ENCODE results near the gene GALNS.
A peak's percentile ranks its signal among the peaks of the same experiment; 100 is the strongest.
"Not testable (repeated sequence)": the region's sequence is repeated elsewhere in the genome, so short reads cannot be mapped to it uniquely, and the experiment has no call there.

GALNS gene

DNA sequence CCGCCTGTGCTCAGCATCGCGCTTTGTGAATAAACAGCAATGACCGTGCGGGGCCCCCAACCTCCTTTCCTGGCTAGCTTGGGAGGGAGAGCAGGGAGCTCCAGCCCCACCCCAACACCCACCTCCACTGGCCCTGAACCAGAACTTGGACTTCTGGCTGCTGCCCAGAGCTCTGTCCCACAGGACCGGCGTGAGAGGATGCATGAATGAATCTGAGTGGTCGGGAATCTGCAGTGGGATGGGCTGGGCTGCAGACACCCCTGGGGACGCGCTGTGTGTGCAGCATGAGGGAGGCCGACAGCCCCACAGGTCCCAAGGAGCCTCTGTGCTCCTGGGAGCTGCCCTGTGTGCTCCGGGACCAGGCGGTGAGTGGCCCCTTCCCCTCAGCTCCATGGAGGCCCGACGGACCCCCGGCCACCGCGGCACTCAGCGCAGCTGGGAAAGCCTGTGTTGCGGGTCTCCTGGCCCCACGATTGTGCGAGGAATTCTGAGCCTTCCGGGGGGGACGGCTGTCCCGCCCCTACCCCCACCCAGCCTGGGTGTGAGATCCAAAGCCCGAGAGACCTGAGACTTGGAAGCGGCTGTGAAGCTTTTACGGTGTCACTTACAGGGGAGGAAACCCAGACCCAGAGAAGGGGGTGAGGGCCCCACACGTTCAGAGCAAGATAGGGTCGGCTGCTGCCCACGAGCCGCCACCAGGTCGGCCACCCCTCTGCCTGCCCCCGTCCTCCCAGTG lies 77.2 kb downstream of the GALNS start:
- no peak for DNase-seq

DNA sequence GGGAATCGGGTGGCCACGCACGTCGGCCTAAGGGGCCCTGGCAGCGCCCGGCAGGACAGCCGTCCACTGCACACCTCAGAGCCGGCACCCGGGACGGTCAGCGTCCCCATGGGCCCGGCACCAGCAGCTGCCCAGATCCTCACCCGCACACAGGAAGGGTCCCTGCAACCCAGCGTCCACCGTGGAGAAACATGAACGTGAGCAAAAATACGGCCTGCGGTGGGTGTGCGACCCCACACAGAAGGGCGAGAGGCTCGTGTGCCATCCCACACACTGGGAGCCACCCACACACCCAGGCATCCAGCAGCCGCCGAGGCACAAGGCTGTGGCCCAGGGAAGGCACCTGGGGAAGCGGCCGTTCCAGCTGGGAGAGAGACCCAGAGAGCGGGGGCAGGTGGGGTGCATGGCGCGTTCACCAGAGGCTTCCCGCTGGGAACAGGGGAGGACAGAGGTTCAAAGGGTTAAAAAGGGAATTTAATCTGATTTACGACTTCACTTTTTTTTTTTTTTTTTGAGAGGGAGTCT lies 78.1 kb downstream of the GALNS start:
- no peak for DNase-seq

DNA sequence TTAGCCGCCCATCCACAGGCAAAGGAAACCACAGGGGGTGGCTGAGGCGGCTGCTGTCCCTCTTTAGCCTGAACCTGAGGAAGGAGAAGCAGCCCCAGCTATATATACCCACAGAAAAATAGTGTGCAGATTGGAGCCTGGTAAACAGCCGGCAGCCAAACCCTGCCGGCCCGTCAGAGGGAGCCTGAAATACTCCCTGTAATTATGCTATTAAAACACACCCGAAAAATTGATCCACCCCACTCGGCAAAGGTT lies 78.5 kb downstream of the GALNS start:
- DNase-seq = no peak

DNA sequence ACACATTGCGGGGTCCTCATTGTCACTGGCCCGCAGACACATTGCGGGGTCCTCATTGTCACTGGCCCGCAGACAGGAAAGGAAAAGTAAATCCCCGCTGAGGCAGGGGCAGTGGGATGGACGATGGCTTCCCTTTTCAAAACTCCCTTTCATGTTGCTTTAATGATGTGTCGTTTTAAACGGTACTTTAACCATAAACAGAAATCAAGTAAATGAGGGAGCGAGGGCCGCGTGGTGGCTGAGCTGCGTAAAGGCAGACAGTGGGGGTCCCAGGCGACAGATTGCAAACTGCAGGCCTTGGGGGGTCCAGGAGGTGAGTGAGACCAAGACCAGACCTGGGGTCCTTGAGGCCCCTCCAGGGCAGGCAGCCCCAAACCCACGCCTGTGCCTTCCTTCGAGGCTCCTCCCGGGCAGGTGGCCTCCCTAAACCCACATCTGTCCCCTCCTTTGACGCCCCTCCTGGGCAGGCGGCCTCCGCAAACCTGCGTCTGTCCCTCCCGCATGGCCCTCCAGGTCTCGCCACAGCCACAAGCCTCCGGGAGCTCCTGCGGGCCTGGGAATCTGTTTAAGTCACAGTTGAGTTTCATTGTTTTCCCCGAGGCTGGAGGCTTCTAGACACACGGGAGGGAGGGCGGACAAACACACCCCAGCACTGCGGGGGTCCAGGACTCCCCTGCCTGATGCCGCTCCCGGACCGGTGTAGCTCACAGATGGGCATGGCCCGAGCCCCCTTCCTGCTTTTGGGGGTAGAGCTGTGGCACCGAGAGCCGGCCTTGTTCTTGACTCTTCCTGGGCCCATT lies 79.1 kb downstream of the GALNS start:
- DNase-seq = no peak

DNA sequence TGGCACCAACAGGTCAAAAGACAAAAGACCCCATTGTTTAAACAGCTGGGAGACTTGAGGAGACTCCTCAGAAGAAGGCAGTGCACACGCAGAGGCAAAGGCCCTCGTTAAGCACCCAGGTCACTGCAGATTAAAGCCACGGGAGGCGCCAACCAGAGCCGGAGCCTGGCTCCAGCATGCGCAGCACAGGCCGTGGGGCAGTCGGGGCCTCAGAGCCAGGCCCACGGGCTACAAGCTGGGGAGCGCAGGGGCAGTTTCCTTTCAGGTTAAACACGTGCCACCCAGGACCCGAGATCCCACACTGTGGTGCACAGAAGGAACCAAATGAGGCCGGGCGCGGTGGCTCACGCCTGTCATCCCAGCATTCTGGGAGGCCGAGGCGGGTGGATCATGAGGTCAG lies 80.9 kb downstream of the GALNS start:
- DNase-seq = no peak

DNA sequence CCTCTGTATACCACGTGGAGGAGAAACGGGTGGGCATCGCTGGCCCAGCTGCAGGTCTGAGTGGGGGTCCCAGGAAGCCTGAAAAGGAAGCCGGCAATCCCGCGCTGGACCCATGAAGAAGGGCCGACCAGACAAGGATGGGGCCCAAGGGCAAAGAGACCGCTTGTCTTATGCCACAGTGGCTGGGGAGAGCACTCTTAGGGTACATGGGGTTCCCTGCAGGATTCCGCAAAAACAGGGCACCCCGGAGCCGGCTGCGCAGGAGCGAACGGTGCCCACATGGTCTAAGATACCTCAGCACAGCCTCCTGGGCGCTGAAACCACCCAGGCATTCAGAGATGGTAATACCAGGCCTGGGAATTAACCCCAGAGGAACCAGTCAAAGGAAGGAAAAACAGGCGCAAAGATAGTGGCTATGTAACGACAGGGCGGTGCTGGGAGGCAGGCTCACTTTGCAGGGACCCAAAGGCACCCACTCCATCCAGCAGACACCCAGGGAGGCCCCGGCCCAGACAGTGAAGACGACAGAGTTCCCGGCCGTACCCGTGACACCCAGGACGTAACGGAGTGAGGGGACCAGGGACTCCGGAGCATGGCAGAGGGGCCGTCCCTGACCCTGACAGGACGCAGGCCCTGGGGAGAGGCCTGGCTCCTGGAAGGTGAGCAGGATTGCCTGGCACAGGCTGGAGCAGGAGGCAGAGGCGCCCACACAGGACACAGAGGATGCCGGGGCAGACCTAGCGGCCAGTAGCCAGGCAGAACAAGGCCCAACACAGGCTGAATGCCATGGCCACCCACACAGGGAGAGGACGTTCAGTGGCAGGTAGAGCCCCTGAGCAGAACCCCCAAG lies 82.0 kb downstream of the GALNS start:
- no peak for DNase-seq

DNA sequence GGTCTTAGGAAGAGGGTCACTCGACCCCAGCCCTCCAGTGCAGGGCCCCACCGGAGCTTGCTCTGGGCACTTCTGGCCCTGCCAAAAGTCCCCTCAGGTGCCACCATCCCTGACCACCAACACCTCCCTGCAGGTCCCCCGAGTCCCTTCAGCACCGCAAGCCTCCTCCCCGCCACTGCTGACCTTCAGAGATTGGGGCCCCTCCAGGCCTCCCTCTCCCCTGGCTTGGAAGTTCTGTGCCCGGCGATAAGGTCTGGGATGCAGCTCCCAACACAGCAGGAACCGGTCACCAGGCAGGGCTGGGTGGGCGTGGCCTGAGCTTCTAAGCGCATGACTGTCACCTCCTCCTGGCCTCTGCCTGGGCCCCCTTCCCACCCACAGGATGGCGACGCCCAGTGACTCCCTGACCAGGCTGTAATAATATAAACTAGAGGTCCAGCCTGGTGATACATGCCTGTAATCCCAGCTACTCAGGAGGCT lies 82.9 kb downstream of the GALNS start:
- no peak for DNase-seq

DNA sequence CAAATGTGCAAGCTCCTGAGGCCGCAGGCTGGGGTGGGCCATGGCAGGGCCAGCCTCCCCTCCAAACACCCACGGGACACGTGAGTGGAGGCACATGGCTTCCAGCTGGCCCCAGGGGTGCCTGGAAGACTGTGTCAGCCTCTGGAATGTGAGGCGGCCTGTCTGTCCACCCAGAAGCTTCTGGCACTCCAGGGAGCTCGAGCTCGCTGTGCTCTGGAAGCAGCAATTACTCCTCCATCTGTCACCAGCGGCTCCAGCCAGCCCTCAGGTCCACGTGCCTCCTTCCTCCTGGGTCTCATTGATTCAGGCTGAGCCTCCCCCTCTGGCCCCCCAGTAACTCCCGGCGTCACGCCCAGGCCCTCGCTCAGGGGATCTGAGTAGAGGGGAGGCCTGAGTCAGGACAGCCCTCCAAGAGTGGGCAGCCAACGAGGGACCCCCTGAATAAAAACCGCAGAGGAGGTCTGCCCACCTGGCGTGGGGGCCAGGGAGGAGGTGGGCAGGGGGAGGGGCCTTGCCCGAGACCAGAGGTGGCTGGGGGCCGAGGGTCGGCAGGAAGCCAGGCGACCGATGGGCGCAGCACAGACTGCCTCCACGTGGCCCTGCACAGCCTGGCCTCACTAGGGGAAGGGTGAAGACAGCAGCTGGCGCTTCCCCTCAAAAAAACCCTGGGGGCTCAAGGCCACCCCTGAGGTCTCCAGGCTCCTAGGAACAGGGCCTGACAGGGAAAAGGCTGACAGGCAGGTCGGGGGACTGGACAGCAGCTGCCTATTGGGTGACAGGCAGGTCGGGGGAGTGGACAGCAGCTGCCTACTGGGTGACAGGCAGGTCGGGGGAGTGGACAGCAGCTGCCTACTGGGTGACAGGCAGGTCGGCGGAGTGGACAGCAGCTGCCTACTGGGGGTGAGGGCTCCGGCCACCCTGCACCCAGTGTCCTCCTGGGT lies 83.6 kb downstream of the GALNS start:
- DNase-seq = no peak

DNA sequence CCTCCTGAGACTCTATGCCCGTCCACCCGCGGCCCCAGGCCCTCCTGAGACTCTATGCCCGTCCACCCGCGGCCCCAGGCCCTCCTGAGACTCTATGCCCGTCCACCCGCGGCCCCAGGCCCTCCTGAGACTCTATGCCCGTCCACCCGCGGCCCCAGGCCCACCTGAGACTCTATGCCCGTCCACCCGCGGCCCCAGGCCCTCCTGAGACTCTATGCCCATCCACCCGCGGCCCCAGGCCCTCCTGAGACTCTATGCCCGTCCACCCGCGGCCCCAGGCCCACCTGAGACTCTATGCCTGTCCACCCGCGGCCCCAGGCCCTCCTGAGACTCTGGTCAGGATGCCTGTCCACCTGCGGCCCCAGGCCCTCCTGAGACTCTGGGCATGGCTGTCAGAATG lies 85.0 kb downstream of the GALNS start:
- not testable (repeated sequence) for DNase-seq

DNA sequence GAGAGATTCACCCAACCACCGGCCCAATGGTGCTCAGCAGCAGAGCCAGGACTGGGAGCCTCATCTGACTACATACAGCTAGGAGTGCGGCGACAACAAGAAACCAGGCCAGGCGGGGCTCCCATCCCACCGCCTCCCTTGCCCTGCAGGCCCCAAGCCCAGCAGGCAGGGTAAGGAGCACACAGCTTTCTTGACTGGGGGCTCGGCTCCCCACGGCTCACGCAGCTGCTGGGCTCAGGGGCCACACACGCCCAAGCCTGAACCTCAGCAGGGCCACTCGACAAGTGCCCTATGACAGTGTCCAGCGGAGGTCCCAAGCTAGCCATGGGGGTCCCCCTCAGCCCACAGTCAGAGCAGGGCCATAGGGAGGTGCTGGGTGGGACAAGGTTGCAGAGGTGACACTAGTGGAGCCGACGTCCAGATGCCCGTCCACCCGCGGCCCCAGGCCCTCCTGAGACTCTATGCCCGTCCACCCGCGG lies 85.4 kb downstream of the GALNS start:
- no peak for DNase-seq

DNA sequence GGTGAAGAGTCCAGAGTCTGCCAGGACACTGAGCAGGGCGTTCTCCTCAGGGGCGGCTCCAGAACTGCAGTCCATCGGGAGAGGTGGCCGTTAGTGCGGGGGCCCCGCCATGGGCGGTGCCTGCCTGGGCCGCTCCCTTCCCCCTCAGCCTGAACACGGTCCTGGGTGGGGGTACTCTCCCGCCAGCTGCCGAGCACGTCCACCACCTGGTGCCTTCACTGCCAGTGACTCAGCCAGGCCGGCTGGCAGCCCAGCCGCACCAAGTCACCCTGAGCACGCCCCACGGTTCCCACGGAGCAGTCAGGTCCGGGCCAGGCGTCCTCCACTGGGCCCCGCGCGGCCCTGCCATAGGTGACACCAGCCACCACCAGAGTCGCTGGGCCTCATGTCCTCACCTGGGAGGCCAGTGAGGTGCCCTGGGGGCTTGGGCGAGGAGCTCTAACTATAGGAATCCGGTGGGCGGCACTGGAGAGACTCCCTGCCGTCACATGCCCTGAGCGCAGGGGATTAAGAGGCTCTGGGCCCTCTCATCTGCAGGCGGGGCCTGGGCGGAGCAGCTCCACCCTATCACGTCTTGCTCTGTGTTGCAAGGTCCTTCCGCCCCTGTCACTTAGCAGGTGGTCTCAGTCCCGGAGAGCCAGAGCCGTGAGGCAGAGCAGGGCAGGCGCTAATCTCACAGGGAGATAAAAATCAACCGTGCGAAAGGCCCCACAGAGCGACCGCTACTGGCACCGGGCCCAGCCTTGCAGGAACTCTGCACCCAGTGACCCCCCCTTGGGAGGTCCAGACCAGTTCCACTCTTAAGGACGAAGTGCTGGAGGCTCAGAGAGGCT lies 86.1 kb downstream of the GALNS start:
- DNase-seq = peak; percentile 75

DNA sequence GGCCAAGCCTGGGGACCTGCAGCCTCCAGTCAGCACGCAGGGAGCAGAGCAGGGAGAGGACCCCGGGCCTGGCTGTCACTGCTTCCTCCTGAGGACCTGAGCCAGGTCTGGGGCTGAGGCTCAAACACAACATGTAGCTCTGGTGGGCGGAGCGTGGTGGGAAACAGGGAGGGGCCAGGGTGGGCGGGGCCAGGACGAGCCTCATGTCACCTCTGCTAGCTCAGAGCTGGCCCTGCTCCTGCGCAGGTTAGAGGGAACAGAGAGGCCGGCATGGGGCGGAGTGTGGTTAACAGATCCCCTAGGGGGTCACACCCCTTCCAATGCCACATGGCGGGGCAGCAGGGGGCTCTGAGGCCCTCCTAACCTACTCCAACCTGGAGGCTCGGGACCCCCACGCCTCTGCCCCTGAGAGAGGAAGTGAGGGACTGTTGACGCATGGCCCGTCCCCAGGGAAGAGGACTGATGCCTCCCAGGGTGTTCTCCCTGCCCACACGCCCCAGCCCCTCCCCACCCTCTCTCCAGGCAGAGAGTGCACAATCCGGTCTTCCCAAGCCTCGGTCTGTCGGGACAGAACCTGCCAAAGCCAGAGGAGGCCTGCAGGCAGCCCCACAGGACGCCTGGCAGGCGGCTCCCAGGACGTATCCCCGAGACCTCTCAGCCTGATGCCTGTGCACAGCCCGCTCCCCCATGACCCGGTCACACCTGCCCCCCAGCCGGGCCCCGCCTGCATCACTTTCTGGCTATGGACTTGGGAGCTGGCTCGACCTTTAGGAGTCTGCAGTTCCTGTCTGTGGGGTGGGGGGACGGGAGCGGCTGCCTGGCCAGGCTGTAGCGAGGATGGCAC lies 86.9 kb downstream of the GALNS start:
- DNase-seq = peak; percentile 66

DNA sequence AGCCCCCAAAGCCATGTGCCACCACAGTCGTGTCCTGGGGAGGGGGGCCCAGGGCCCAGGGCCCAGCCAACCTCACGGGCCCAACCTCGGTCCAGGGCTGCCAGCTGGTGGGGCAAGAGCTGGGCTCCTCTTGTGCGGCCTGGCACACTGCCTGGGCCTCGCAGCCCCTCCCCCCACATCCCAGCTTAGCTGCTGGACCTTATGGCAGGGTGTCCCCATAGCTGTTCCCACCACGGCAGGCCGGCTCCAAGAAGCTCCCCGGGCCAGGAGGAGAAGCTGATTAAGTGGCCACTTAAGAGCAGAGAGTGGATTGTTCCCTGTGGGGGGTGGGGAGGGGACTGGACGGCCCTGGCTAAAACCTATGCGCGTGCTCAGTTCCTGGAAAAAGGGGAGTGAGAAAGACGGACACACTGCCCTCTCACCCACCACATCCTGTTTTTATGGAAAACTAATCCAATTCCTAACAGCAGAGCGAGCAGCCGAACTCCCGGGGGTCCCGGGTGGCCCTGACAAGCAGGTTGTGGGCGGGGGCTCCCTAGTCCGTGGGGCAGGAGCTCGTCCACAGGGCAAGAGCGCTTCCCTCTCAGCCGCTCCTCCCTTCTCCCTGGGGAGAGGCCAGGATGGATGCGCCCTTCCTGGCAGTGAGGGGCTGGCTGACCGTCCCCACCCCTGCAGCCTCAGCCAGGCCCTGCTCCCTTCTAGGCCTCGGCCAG lies 88.5 kb downstream of the GALNS start:
- DNase-seq = no peak

DNA sequence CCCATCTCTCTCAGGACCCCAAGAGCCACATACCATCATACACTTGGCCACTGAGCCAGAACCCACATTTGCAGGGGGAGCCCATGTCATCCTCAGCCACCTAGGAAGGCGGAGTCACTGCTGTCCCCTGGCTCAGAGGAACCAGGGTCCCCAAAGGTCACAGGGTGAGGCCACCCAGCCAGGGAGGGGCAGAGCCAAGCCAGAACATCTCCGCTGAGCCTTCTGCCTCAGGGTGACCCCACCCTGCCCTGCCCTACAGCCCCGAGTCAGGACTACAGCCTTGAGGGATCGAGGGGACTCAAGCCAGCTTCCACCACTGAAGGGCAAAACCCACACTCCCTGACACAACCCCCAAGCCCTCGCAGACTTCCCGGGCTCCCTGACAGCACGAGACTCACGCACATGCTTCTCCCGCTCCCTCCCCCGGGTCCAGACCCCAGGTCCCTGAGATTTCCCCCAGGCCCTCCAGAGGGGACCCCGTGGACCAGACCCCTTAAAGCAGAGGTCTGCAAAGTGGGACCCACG lies 89.1 kb downstream of the GALNS start:
- no peak for DNase-seq

DNA sequence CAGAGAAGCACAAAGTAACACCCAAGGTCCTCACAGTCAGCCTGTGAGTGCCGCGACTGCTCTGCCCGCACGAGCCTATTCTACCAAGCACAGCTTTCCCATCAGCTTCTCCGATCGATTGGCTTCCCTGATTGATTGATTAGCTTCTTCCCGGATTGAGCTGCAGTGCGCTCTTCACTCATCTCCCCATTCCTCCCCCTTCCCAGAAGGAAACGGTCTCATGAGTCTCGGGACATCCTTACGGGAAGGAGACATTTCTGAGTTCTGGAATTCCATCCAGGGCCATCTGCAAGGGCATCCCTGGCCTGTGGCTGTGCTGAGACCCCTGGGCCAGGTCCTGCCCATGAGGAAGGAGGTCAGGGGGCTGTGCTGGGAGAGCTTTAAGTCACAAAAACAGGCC lies 89.8 kb downstream of the GALNS start:
- no peak for DNase-seq

DNA sequence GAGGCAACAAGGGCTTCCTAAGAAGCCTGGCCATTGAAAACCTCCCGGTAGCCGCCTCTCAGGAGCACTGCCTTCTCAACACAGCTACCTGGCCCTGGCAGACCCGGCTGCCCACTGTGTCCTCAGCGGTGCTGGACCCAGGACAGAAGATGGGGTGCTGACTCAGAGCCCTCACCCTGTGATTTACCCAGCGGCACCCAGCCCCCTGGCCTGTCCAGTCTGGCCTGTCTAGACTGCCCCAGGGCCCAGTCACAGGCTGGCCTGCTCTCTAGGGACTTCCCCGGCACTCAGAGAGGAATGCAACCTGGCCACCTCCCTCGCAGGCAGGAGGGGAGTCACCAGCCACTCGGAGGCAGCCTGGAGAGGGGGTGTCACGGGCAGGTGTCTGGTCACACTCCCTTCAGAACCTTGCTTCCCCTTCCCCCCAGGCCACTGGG lies 91.8 kb downstream of the GALNS start:
- no peak for DNase-seq

DNA sequence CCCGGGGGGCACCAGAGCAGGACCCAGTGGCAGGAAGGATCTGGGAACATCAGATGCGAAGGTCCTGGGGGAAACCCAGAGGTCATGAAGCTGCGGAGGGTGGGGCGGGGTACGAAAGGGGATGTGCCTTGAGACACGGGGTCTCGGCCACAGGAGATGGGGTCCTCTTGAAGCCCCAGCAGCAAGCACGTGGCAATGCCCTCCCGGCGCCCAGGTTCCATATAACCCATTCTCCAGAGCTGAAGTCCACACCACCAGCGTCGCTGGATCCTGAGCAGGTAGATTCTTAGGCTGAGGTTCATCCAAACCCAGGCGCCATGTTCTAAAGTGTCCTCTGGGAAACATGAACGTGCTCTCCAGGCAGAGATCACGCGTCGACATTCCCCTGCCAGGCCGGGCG lies 92.7 kb downstream of the GALNS start:
- DNase-seq = no peak
